Measurements from ENCODE around the gene BMERB1. TPM values are rescaled to one million over a fixed set of nuclear protein-coding genes. Genes with fewer than 3 reads are reported as not detected.
A peak's percentile ranks its signal among the peaks of the same experiment; 100 is the strongest.
"Not testable (repeated sequence)": the region's sequence is repeated elsewhere in the genome, so short reads cannot be mapped to it uniquely, and the experiment has no call there.

The BMERB1 gene
- total RNA-seq, 1 donor from 2014 or later, result 17.4 TPM

- H3K9me3 Mint-ChIP-seq, result peaks cover 26% of the 10 kb centered on the region
- H3K27ac Mint-ChIP-seq; H3K27me3 Mint-ChIP-seq (ENCODE audit: insufficient read depth); H3K4me3 Mint-ChIP-seq; DNase-seq (ENCODE audit: low spot score): not testable (repeated sequence)
- intact Hi-C loops (cut with micrococcal nuclease), result loop anchor here (2.0 kb wide), 1 partner anchor 85 kb away; no protein-coding TSS in a partner anchor
- peaks cover 15% of the 10 kb centered on the region for H3K36me3 Mint-ChIP-seq (ENCODE audit: low read depth)
- peaks cover 27% of the 10 kb centered on the region for H3K4me1 Mint-ChIP-seq (ENCODE audit: low read depth)
These were observed 139.7 kb downstream of the BMERB1 start for GRCh38 chr16:15573896-15574613.

GRCh38 chr16:15574614-15574948 is 140.2 kb downstream of the BMERB1 start:
- peaks cover 27% of the 10 kb centered on the region for H3K4me1 Mint-ChIP-seq (ENCODE audit: low read depth)
- no peak overlapping the region for H3K4me3 Mint-ChIP-seq
- peaks cover 26% of the 10 kb centered on the region for H3K9me3 Mint-ChIP-seq
- intact Hi-C loops (cut with micrococcal nuclease), result no loop called here
- peaks cover 14% of the 10 kb centered on the region for H3K36me3 Mint-ChIP-seq (ENCODE audit: low read depth)
- H3K27ac Mint-ChIP-seq, result no peak overlapping the region
- H3K27me3 Mint-ChIP-seq (ENCODE audit: insufficient read depth), result no peaks in the 10 kb centered on the region
- DNase-seq (ENCODE audit: low spot score), result no peak

- Mint-ChIP-seq H3K27ac (no peak overlapping the region), H3K27me3 (ENCODE audit: insufficient read depth) (no peaks in the 10 kb centered on the region), H3K4me3 (no peak overlapping the region), H3K9me3 (peaks cover 26% of the 10 kb centered on the region), H3K4me1 (ENCODE audit: low read depth) (peaks cover 27% of the 10 kb centered on the region), H3K36me3 (ENCODE audit: low read depth) (peaks cover 14% of the 10 kb centered on the region)
- intact Hi-C loops (cut with micrococcal nuclease), result no loop called here
- DNase-seq (ENCODE audit: low spot score), result no peak
These were observed 141.1 kb downstream of the BMERB1 start for GRCh38 chr16:15575293-15576049.

- no peak for DNase-seq (ENCODE audit: low spot score)
- peaks cover 24% of the 10 kb centered on the region for H3K9me3 Mint-ChIP-seq
- H3K4me1 Mint-ChIP-seq (ENCODE audit: low read depth), result peaks cover 25% of the 10 kb centered on the region
- H3K4me3 Mint-ChIP-seq, result no peak overlapping the region
- H3K27me3 Mint-ChIP-seq (ENCODE audit: insufficient read depth), result no peaks in the 10 kb centered on the region
- peaks cover 11% of the 10 kb centered on the region for H3K36me3 Mint-ChIP-seq (ENCODE audit: low read depth)
- H3K27ac Mint-ChIP-seq, result no peak overlapping the region
- intact Hi-C loops (cut with micrococcal nuclease), result no loop called here
These were observed 142.9 kb downstream of the BMERB1 start for GRCh38 chr16:15576960-15577958.

GRCh38 chr16:15578824-15579223 is 144.4 kb downstream of the BMERB1 start:
- Mint-ChIP-seq H3K27me3 (ENCODE audit: insufficient read depth) (no peaks in the 10 kb centered on the region), H3K4me3 (no peak overlapping the region), H3K9me3 (peaks cover 10% of the 10 kb centered on the region), H3K27ac (no peak overlapping the region), H3K4me1 (ENCODE audit: low read depth) (peaks cover 11% of the 10 kb centered on the region), H3K36me3 (ENCODE audit: low read depth) (peaks cover 7% of the 10 kb centered on the region)
- no peak for DNase-seq (ENCODE audit: low spot score)
- intact Hi-C loops (cut with micrococcal nuclease), result no loop called here

- intact Hi-C loops (cut with micrococcal nuclease), result no loop called here
- H3K36me3 Mint-ChIP-seq (ENCODE audit: low read depth), result peaks cover 21% of the 10 kb centered on the region
These were observed 146.9 kb downstream of the BMERB1 start for GRCh38 chr16:15581127-15581815.

GRCh38 chr16:15583526-15583925 is 149.1 kb downstream of the BMERB1 start:
- H3K4me1 Mint-ChIP-seq (ENCODE audit: low read depth), result peaks cover 6% of the 10 kb centered on the region
- intact Hi-C loops (cut with micrococcal nuclease), result no loop called here
- H3K27ac Mint-ChIP-seq, result no peak overlapping the region
- no peak for DNase-seq (ENCODE audit: low spot score)
- no peaks in the 10 kb centered on the region for H3K27me3 Mint-ChIP-seq (ENCODE audit: insufficient read depth)
- peaks cover 26% of the 10 kb centered on the region for H3K9me3 Mint-ChIP-seq
- no peak overlapping the region for H3K4me3 Mint-ChIP-seq
- peaks cover 42% of the 10 kb centered on the region for H3K36me3 Mint-ChIP-seq (ENCODE audit: low read depth)

More at GRCh38 chr16:15581127-15581815, 146.9 kb downstream of the BMERB1 start:
- no peaks in the 10 kb centered on the region for H3K27me3 Mint-ChIP-seq (ENCODE audit: insufficient read depth)
- H3K4me1 Mint-ChIP-seq (ENCODE audit: low read depth), result peaks cover 6% of the 10 kb centered on the region
- DNase-seq (ENCODE audit: low spot score), result no peak
- peaks cover 14% of the 10 kb centered on the region for H3K9me3 Mint-ChIP-seq
- H3K27ac Mint-ChIP-seq, result peak overlapping the region; percentile 16
- no peak overlapping the region for H3K4me3 Mint-ChIP-seq

- peaks cover 54% of the 10 kb centered on the region for H3K36me3 Mint-ChIP-seq (ENCODE audit: low read depth)
- peaks cover 26% of the 10 kb centered on the region for H3K9me3 Mint-ChIP-seq
- intact Hi-C loops (cut with micrococcal nuclease), result no loop called here
- no peaks in the 10 kb centered on the region for H3K27me3 Mint-ChIP-seq (ENCODE audit: insufficient read depth)
- no peak for DNase-seq (ENCODE audit: low spot score)
- no peak overlapping the region for H3K27ac Mint-ChIP-seq
- peaks cover 18% of the 10 kb centered on the region for H3K4me1 Mint-ChIP-seq (ENCODE audit: low read depth)
- no peak overlapping the region for H3K4me3 Mint-ChIP-seq
These were observed 151.6 kb downstream of the BMERB1 start for GRCh38 chr16:15585956-15586355.

- intact Hi-C loops (cut with micrococcal nuclease), result no loop called here
- Mint-ChIP-seq H3K4me3 (no peak overlapping the region), H3K27ac (no peak overlapping the region), H3K4me1 (ENCODE audit: low read depth) (peaks cover 22% of the 10 kb centered on the region), H3K36me3 (ENCODE audit: low read depth) (peaks cover 52% of the 10 kb centered on the region), H3K27me3 (ENCODE audit: insufficient read depth) (no peaks in the 10 kb centered on the region), H3K9me3 (peaks cover 26% of the 10 kb centered on the region)
- DNase-seq (ENCODE audit: low spot score), result no peak
These were observed 152.3 kb downstream of the BMERB1 start for GRCh38 chr16:15586716-15587115.

- no peaks in the 10 kb centered on the region for H3K27me3 Mint-ChIP-seq (ENCODE audit: insufficient read depth)
- H3K36me3 Mint-ChIP-seq (ENCODE audit: low read depth), result peaks cover 52% of the 10 kb centered on the region
- H3K27ac Mint-ChIP-seq, result no peak overlapping the region
- H3K4me3 Mint-ChIP-seq, result no peak overlapping the region
- peaks cover 26% of the 10 kb centered on the region for H3K9me3 Mint-ChIP-seq
- peaks cover 23% of the 10 kb centered on the region for H3K4me1 Mint-ChIP-seq (ENCODE audit: low read depth)
- DNase-seq (ENCODE audit: low spot score), result no peak
- intact Hi-C loops (cut with micrococcal nuclease), result no loop called here
These were observed 152.9 kb downstream of the BMERB1 start for GRCh38 chr16:15587152-15587825.

GRCh38 chr16:15592324-15592723 is 157.9 kb downstream of the BMERB1 start:
- Mint-ChIP-seq H3K27ac (peak overlapping the region; percentile 61), H3K4me1 (ENCODE audit: low read depth) (peaks cover 64% of the 10 kb centered on the region), H3K27me3 (ENCODE audit: insufficient read depth) (no peaks in the 10 kb centered on the region), H3K36me3 (ENCODE audit: low read depth) (peaks cover 54% of the 10 kb centered on the region), H3K9me3 (peaks cover 8% of the 10 kb centered on the region), H3K4me3 (no peak overlapping the region)
- intact Hi-C loops (cut with micrococcal nuclease), result loop anchor here (5.0 kb wide), 1 partner anchor 155 kb away; no protein-coding TSS in a partner anchor
- no peak for DNase-seq (ENCODE audit: low spot score)
